H1 (cell line): ENCODE data around the gene MYO9A. TPM values are rescaled to one million over a fixed set of nuclear protein-coding genes. Genes with fewer than 3 reads are reported as not detected.

Experiments
- CTCF ChIA-PET: fragments of 300-600 bp; sonication (Branson Sonifier 250); formaldehyde crosslinking; loops from one replicate; lab custom pipeline; 2021; ENCODE audit not compliant: partially characterized antibody; lab: Charles Lee
- POLR2A ChIA-PET: fragments of 300-600 bp; sonication (Branson Sonifier 250); formaldehyde crosslinking; loops from one replicate; lab custom pipeline; 2021; ENCODE audit warnings: inconsistent platforms; ENCODE audit not compliant: partially characterized antibody; lab: Charles Lee
- DNase-seq, 2 experiments: peaks; one replicate each; pipeline versions ENCODE4 v3.0.0 to v3.0.0-alpha.2; 2010 to 2022; ENCODE audit warnings: low spot score in 2 of 2, low read depth in 1 of 2, mixed read lengths in 1 of 2
- FAIRE-seq: peaks from 2 replicates; lab custom pipeline; 2011; peaks lifted over from hg19 to GRCh38; lab: Jason Lieb, UNC
- H2AFZ ChIP-seq: 2 replicates; pipeline ENCODE4 v1.8.1; 2012; ENCODE audit warnings: low read length, inconsistent platforms
- H2AK5ac ChIP-seq: 2 replicates; pipeline ENCODE4 v1.6.1; 2013; ENCODE audit warnings: low read depth, low read length
- H2BK120ac ChIP-seq: replicated peaks from 2 replicates; pipeline ENCODE3; 2013; ENCODE audit warnings: low read depth, low read length, inconsistent platforms
- H2BK12ac ChIP-seq: 2 replicates; pipeline ENCODE4 v1.6.1; 2013; ENCODE audit warnings: low read depth, low read length
- H2BK15ac ChIP-seq: 2 replicates; pipeline ENCODE4 v1.6.1; 2013; ENCODE audit warnings: low read length
- H2BK20ac ChIP-seq: 2 replicates; pipeline ENCODE4 v1.6.1; 2013; ENCODE audit warnings: low read length
- H2BK5ac ChIP-seq: 2 replicates; pipeline ENCODE4 v1.6.1; 2013; ENCODE audit warnings: low read depth, low read length
- H3K14ac ChIP-seq: 2 replicates; pipeline ENCODE4 v1.6.1; 2013; ENCODE audit warnings: inconsistent platforms; ENCODE audit not compliant: insufficient read length
- H3K18ac ChIP-seq: 2 replicates; pipeline ENCODE4 v1.6.1; 2013; ENCODE audit warnings: low read length; ENCODE audit errors: extremely low read depth
- H3K23ac ChIP-seq: 2 replicates; pipeline ENCODE4 v1.6.1; 2013; ENCODE audit warnings: inconsistent platforms; ENCODE audit not compliant: insufficient read length
- H3K23me2 ChIP-seq: 2 replicates; pipeline ENCODE4 v1.6.1; 2013; ENCODE audit warnings: low read depth, low read length
- H3K27ac ChIP-seq: 2 replicates; pipeline ENCODE4 v1.6.1; 2011; ENCODE audit warnings: low read depth, low read length, inconsistent platforms
- H3K27me3 ChIP-seq, 4 experiments: replicated peaks in 1 of 4; 1 replicate in 1 of 4; 2 replicates in 3 of 4; pipeline versions ENCODE4 v1.6.1 to v1.8.1; 2011 to 2013; ENCODE audit warnings: low read length in 3 of 4, mild to moderate bottlenecking in 3 of 4, inconsistent platforms in 2 of 4, mixed read lengths in 2 of 4, moderate library complexity in 1 of 4; ENCODE audit not compliant: control insufficient read depth in 3 of 4, insufficient read depth in 3 of 4; ENCODE audit errors: extremely low read depth in 1 of 4
- H3K36me3 ChIP-seq, 4 experiments: 2 replicates each; pipeline versions ENCODE4 v1.6.1 to v1.8.1; 2011 to 2013; ENCODE audit warnings: mild to moderate bottlenecking in 4 of 4, low read length in 3 of 4, moderate library complexity in 2 of 4, control low read depth in 1 of 4, inconsistent platforms in 1 of 4; ENCODE audit not compliant: insufficient read depth in 4 of 4, control insufficient read depth in 2 of 4
- H3K4ac ChIP-seq: replicated peaks from 2 replicates; pipeline ENCODE3; 2013; ENCODE audit warnings: low read length, low read depth, mixed read lengths, inconsistent platforms; ENCODE audit not compliant: insufficient read length
- H3K4me1 ChIP-seq, 4 experiments: replicated peaks in 1 of 4; 1 replicate in 1 of 4; 2 replicates in 3 of 4; pipeline versions ENCODE4 v1.6.1 to v1.8.1; 2011 to 2013; ENCODE audit warnings: low read length in 3 of 4, inconsistent platforms in 2 of 4, mixed read lengths in 1 of 4; ENCODE audit not compliant: insufficient read depth in 4 of 4, control insufficient read depth in 3 of 4
- H3K4me2 ChIP-seq, 2 experiments: 2 replicates each; pipeline versions ENCODE4 v1.6.1 to v1.8.1; 2011 to 2013; ENCODE audit warnings: low read depth in 2 of 2, low read length in 2 of 2, control low read depth in 1 of 2, inconsistent platforms in 1 of 2, mild to moderate bottlenecking in 1 of 2; ENCODE audit not compliant: insufficient read depth in 1 of 2
- H3K4me3 ChIP-seq, 4 experiments: fragments of 200-600, 300-600 bp in 1 of 4; sonication (generic), shearing (Covaris generic), sonication (Bioruptor Twin) in 1 of 4; 2 replicates each; pipeline versions ENCODE4 v1.5.1 to v1.8.1; 2011 to 2016; ENCODE audit warnings: low read length in 4 of 4, low read depth in 3 of 4, control low read depth in 2 of 4, inconsistent platforms in 2 of 4, mild to moderate bottlenecking in 2 of 4, mixed read lengths in 1 of 4, moderate library complexity in 1 of 4; ENCODE audit not compliant: insufficient read depth in 2 of 4; ENCODE audit errors: extremely low read depth in 1 of 4
- H3K56ac ChIP-seq: replicated peaks from 2 replicates; pipeline ENCODE3; 2013; ENCODE audit warnings: low read depth, mild to moderate bottlenecking, mixed read lengths, low read length, inconsistent platforms; ENCODE audit not compliant: insufficient read length
- H3K79me1 ChIP-seq: 2 replicates; pipeline ENCODE4 v1.6.1; 2013; ENCODE audit warnings: low read depth, low read length, control low read depth
- H3K79me2 ChIP-seq, 2 experiments: 2 replicates each; pipeline versions ENCODE4 v1.6.1 to v1.8.1; 2012 to 2013; ENCODE audit warnings: low read length in 2 of 2, mild to moderate bottlenecking in 2 of 2, inconsistent platforms in 1 of 2; ENCODE audit not compliant: insufficient read depth in 2 of 2, control insufficient read depth in 1 of 2
- H3K9ac ChIP-seq, 4 experiments: replicated peaks in 1 of 4; 1 replicate in 1 of 4; 2 replicates in 3 of 4; pipeline versions ENCODE4 v1.6.1 to v1.8.1; 2011 to 2013; ENCODE audit warnings: low read depth in 3 of 4, low read length in 3 of 4, control low read depth in 2 of 4, mild to moderate bottlenecking in 2 of 4, moderate library complexity in 2 of 4, inconsistent platforms in 1 of 4; ENCODE audit errors: extremely low read depth in 1 of 4
- H3K9me3 ChIP-seq, 2 experiments: 2 replicates each; pipeline versions ENCODE4 v1.6.1 to v1.8.1; 2012 to 2013; ENCODE audit warnings: mild to moderate bottlenecking in 2 of 2, moderate library complexity in 2 of 2, control low read depth in 1 of 2, inconsistent platforms in 1 of 2, low read depth in 1 of 2, low read length in 1 of 2, mixed read lengths in 1 of 2; ENCODE audit not compliant: insufficient read depth in 2 of 2
- H4K20me1 ChIP-seq, 2 experiments: replicated peaks in 1 of 2; 2 replicates each; pipeline versions ENCODE3 to v1.8.1; 2011 to 2013; ENCODE audit warnings: inconsistent platforms in 2 of 2, low read length in 2 of 2, mild to moderate bottlenecking in 1 of 2; ENCODE audit not compliant: insufficient read depth in 2 of 2, control insufficient read depth in 1 of 2
- H4K5ac ChIP-seq: 2 replicates; pipeline ENCODE4 v1.6.1; 2013; ENCODE audit warnings: low read length, low read depth, mixed read lengths, inconsistent platforms; ENCODE audit not compliant: insufficient read length
- H4K8ac ChIP-seq: 2 replicates; pipeline ENCODE4 v1.8.0; 2013; ENCODE audit warnings: mild to moderate bottlenecking, moderate library complexity, low read length, inconsistent platforms; ENCODE audit not compliant: insufficient read depth; ENCODE audit errors: extremely low read depth
- H4K91ac ChIP-seq: replicated peaks from 2 replicates; pipeline ENCODE3; 2013; ENCODE audit warnings: low read length, mixed read lengths, inconsistent platforms; ENCODE audit not compliant: insufficient read length
- EP300 ChIP-seq, 2 experiments: IDR thresholded peaks; 1 replicate in 1 of 2; 2 replicates in 1 of 2; pipeline ENCODE4 v1.6.1; 2011 to 2012; ENCODE audit warnings: low read depth in 2 of 2, low read length in 2 of 2, mild to moderate bottlenecking in 2 of 2, borderline replicate concordance in 1 of 2, inconsistent platforms in 1 of 2, moderate library complexity in 1 of 2
- RBBP5 ChIP-seq: IDR thresholded peaks from 2 replicates; pipeline ENCODE4 v1.7.1; 2012; ENCODE audit warnings: low read depth, mild to moderate bottlenecking, inconsistent platforms, low read length, moderate library complexity, borderline replicate concordance
- RFX5 ChIP-seq: IDR thresholded peaks from 2 replicates; pipeline ENCODE4 v1.6.1; 2011; ENCODE audit warnings: low read depth, low read length, improper control_type of control experiment, borderline replicate concordance
- SIN3A ChIP-seq, 2 experiments: IDR thresholded peaks in 1 of 2; conservative IDR thresholded peaks in 1 of 2; 2 replicates each; pipeline ENCODE4 v1.6.1; 2011 to 2012; ENCODE audit warnings: low read length in 2 of 2, improper control_type of control experiment in 1 of 2, low read depth in 1 of 2, mild to moderate bottlenecking in 1 of 2
- TCF12 ChIP-seq: IDR thresholded peaks from 2 replicates; pipeline ENCODE4 v1.6.1; 2011; ENCODE audit warnings: low read depth, mild to moderate bottlenecking, low read length
- WGBS, 2 experiments: shearing (Covaris generic) in 1 of 2; methylation state at CpG; one replicate each; pipeline versions ENCODE4 v1.1.6 to v1.1.7; 2013 to 2015; ENCODE audit warnings: low lambda C conversion rate in 2 of 2, mixed read lengths in 2 of 2, inconsistent platforms in 1 of 2, low coverage in 1 of 2, missing lambda C conversion rate in 1 of 2; ENCODE audit not compliant: insufficient replicate concordance in 2 of 2, insufficient coverage in 1 of 2, insufficient read length in 1 of 2; ENCODE audit errors: extremely low coverage in 1 of 2, missing lambda C conversion rate in 1 of 2; 5-methylcytosine and 5-hydroxymethylcytosine counted together
- polyA plus RNA-seq, 7 experiments: library from polyadenylated mRNA; depleted of rRNA in 3 of 7; stranded (reverse) in 5 of 7; unstranded in 2 of 7; fragments of >200 nt in 5 of 7; fragments of 200-250 nt in 2 of 7; gene quantifications; 1 replicate in 5 of 7; 2 replicates in 1 of 7; 4 replicates in 1 of 7; pipeline versions ENCODE4 v1.2.1 to v1.2.3, GENCODE V29; 2011 to 2013; ENCODE audit warnings: missing spikeins in 2 of 7, mixed read lengths in 2 of 7
- total RNA-seq: library from RNA; stranded (reverse); fragmentation: NEBNext Ultra II Directional; extraction: Animal tissue kit (Norgen Biotek cat#: 25700); gene quantifications from 2 replicates; pipeline ENCODE4 v1.2.1, GENCODE V29; 2021
- TF ChIP-seq, protein P1 (sequence below), 3 experiments: IDR thresholded peaks; 1 replicate in 2 of 3; 2 replicates in 1 of 3; pipeline versions ENCODE4 v1.5.1 to v1.6.1; 2011; ENCODE audit warnings: low read length in 3 of 3, mild to moderate bottlenecking in 3 of 3, inconsistent platforms in 2 of 3, low read depth in 1 of 3, moderate library complexity in 1 of 3; ENCODE audit not compliant: insufficient read depth in 1 of 3; ENCODE audit errors: control extremely low read depth in 1 of 3

MYO9A gene
- total and polyA plus RNA-seq, 2 of the 8 experiments (the other 6 are each of a cell fraction or from before 2014, with no cell fraction given): 3.9 to 26.0 TPM

- CTCF ChIA-PET: interaction anchor here (1.0 kb wide), 1 partner anchor 13 kb away, joined by 3 read pairs; no protein-coding TSS in a partner anchor
- no peak overlapping the region for H3K9ac ChIP-seq
- no peak overlapping the region for H3K4me3 ChIP-seq
- DNase-seq (no peak), FAIRE-seq (no peak)
- no peaks in the 10 kb centered on the region; a peak in 1 of 4 replicates for H3K79me2 ChIP-seq
- H3K4ac ChIP-seq: no peak overlapping the region
- no peak overlapping the region for H3K23ac ChIP-seq
- no peak overlapping the region for H2BK5ac ChIP-seq
- H3K18ac ChIP-seq: no peak overlapping the region
- H4K20me1 ChIP-seq: no peaks in the 10 kb centered on the region
- no peak overlapping the region for H4K8ac ChIP-seq
- H3K56ac ChIP-seq: no peak overlapping the region
- no peak overlapping the region for H2BK120ac ChIP-seq
- POLR2A ChIA-PET: no interaction called here
- no peak overlapping the region for H3K4me2 ChIP-seq
- H3K27me3 ChIP-seq: no peaks in the 10 kb centered on the region
- no peak overlapping the region for H2BK20ac ChIP-seq
- peaks cover 0 to 3% (median under 1%) of the 10 kb centered on the region in 4 experiments; a peak in 2 of 7 replicates for H3K4me1 ChIP-seq
- H3K79me1 ChIP-seq: no peaks in the 10 kb centered on the region
- H2BK12ac ChIP-seq: no peak overlapping the region
- no peaks in the 10 kb centered on the region for H3K23me2 ChIP-seq
- no peak overlapping the region for H4K91ac ChIP-seq
- no peaks in the 10 kb centered on the region for H3K36me3 ChIP-seq
- no peak overlapping the region for H3K27ac ChIP-seq
- no peak overlapping the region for H2BK15ac ChIP-seq
- H3K14ac ChIP-seq: no peak overlapping the region
- no peaks in the 10 kb centered on the region for H3K9me3 ChIP-seq
- H2AK5ac ChIP-seq: no peak overlapping the region
- no peak overlapping the region for H4K5ac ChIP-seq
- 87% methylated on average over 2 of the region's 2 CpGs; no CpG with 5 or more reads in 1 of the 2 experiments for WGBS, 2 experiments
- H2AFZ ChIP-seq: no peak overlapping the region
- TF ChIP-seq SIN3A (conservative IDR thresholded peaks at IDR 0.05 in 1 of 2, IDR thresholded peaks at IDR 0.05 in 1 of 2; ENCODE audit: low read depth in 1 of 2, low read length in 2 of 2) (no peak), EP300 (IDR thresholded peaks at IDR 0.05; ENCODE audit: borderline replicate concordance in 1 of 2, low read depth in 2 of 2, low read length in 2 of 2) (no peak), RBBP5 (no peak), TCF12 (no peak), RFX5 (no peak)
- TF ChIP-seq, protein P1, sequence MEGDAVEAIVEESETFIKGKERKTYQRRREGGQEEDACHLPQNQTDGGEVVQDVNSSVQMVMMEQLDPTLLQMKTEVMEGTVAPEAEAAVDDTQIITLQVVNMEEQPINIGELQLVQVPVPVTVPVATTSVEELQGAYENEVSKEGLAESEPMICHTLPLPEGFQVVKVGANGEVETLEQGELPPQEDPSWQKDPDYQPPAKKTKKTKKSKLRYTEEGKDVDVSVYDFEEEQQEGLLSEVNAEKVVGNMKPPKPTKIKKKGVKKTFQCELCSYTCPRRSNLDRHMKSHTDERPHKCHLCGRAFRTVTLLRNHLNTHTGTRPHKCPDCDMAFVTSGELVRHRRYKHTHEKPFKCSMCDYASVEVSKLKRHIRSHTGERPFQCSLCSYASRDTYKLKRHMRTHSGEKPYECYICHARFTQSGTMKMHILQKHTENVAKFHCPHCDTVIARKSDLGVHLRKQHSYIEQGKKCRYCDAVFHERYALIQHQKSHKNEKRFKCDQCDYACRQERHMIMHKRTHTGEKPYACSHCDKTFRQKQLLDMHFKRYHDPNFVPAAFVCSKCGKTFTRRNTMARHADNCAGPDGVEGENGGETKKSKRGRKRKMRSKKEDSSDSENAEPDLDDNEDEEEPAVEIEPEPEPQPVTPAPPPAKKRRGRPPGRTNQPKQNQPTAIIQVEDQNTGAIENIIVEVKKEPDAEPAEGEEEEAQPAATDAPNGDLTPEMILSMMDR (IDR thresholded peaks at IDR 0.05; ENCODE audit: control extremely low read depth in 1 of 3, insufficient read depth in 1 of 3, low read depth in 1 of 3, low read length in 3 of 3): no peak
These were observed 52.1 kb downstream of the MYO9A start for GRCh38 chr15:72065801-72066200.
